IPS DF 6.9 (cell line): ENCODE results near the gene PPTC7.
"Not testable (repeated sequence)": the region's sequence is repeated elsewhere in the genome, so short reads cannot be mapped to it uniquely, and the experiment has no call there.

Experiments used
- DNase-seq: peaks from one replicate; pipeline ENCODE4 v3.0.0-alpha.2; 2013; ENCODE audit warnings: low read depth, low spot score
- H3K27ac ChIP-seq: one replicate; pipeline ENCODE4 v1.5.1; 2013; ENCODE audit warnings: low read length, control low read depth
- H3K27me3 ChIP-seq: 2 replicates; pipeline ENCODE4 v1.6.1; 2013; ENCODE audit warnings: mild to moderate bottlenecking, low read length; ENCODE audit not compliant: control insufficient read depth, insufficient read depth
- H3K36me3 ChIP-seq: 2 replicates; pipeline ENCODE4 v1.6.1; 2013; ENCODE audit warnings: low read length; ENCODE audit not compliant: control insufficient read depth, insufficient read depth
- H3K4me1 ChIP-seq: 2 replicates; pipeline ENCODE4 v1.6.1; 2013; ENCODE audit warnings: low read length; ENCODE audit not compliant: control insufficient read depth, insufficient read depth
- H3K4me3 ChIP-seq: 2 replicates; pipeline ENCODE4 v1.5.1; 2013; ENCODE audit warnings: mild to moderate bottlenecking, low read length
- H3K9me3 ChIP-seq: 2 replicates; pipeline ENCODE4 v1.6.1; 2013; ENCODE audit warnings: low read length, inconsistent platforms; ENCODE audit not compliant: control insufficient read depth, insufficient read depth
- WGBS: extraction: QIAGEN DNeasy Blood & Tissue Kit; methylation state at CpG from one replicate; pipeline ENCODE4 v1.1.7; 2013; ENCODE audit warnings: mixed read lengths, missing lambda C conversion rate; ENCODE audit not compliant: insufficient read length, insufficient coverage; 5-methylcytosine and 5-hydroxymethylcytosine counted together

The PPTC7 gene

DNA sequence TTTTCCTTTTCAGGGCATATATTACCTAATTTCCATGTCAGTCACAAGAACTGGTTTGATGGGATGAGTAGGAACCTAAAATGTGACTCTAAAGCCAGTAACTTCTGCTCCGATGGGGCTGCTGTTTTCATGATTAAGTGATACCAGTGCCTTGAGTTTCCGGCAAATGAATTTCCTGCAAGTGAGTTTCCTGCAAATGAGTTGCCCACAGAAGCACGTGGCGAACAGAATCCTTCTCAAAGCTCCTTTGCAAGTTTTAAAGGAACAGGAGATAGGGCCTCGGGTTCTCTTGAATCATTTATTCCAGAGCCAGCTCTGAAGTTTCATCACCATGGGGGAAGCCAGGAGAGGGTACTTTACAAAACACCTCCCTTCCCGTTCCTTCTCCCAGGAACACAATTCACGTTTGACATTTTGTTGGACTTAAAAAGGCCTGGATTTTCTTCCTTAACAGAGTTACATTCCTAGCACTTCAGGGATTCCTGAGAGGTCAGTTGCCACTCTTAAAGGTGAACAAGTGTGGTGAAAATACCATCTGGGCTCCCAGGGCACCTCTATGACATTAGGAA lies 2.2 kb upstream of the PPTC7 start:
- no peak overlapping the region for H3K4me3 ChIP-seq
- no peaks in the 10 kb centered on the region for H3K9me3 ChIP-seq
- no peaks in the 10 kb centered on the region for H3K27me3 ChIP-seq
- DNase-seq, result no peak
- no peaks in the 10 kb centered on the region for H3K36me3 ChIP-seq
- H3K4me1 ChIP-seq, result no peaks in the 10 kb centered on the region
- H3K27ac ChIP-seq, result no peak overlapping the region
- WGBS, result no CpG with 5 or more reads among the region's 7 CpGs

DNA sequence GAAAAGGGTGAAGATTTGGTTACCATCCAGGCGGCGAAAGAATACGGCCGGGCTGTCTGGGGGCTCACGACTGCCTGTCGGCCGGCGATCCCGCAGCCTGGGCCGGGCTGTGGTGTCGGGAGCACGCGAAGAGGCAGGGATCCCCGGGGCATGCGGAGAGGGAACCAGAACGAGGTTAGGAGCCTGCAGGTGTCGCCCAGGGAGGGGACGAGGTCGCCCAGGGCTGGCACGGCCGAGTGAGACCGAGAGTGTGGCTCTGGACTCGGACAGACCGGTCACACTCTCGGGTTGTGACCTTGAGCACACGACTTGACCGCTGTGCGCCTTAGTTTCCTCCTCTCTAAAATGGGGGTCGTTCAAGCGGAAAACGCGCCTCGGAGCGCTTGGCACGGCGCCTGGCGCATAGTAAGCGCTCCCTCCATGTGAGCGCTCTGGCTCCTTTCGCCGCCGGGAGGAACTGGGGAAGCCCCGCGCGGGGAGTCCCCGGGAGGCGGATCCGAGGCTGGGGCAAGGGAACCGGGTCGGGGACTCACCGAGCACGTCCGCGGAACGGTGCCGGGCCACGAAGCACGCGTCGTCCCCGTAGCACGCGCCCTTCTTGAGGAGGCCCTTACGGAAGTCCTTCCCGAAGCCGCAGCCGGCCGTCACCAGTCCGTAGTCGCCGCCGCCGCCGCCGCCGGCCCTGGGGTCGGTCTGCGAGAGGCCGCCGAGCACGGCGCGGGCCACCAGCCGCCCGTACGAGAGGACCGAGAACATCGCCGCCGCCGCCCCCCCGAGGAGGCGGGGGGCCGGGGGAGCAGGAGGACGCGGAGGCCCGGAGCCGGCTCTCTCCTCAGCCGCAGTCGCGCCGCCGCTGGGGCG lies 612 bp downstream of the PPTC7 start:
- DNase-seq, result no peak
- Histone ChIP-seq H3K4me1 (peaks cover 6% of the 10 kb centered on the region), H3K9me3 (no peaks in the 10 kb centered on the region), H3K4me3 (peak overlapping the region; percentile 85), H3K27me3 (no peaks in the 10 kb centered on the region), H3K36me3 (no peaks in the 10 kb centered on the region), H3K27ac (no peak overlapping the region)
- no CpG with 5 or more reads among the region's 104 CpGs for WGBS

DNA sequence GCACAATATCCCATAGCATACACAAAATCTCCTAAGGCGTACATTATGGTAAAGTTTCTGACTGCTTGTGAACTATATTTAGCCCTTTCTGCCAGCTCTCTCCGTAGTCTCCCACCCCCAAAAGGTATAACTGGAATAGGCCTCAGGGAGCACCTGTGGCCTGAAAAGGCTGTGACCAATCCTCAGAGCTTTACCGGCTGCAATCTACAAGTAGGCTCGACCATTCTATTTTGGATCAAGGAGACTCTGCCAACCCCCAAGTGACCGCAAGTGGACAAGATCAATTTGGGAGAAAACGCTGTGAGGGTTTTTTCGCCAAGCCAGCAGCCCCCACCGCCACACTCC lies 1.2 kb downstream of the PPTC7 start:
- WGBS, result no CpG with 5 or more reads among the region's 8 CpGs
- no peak for DNase-seq
- Histone ChIP-seq H3K4me3 (peak overlapping the region; percentile 85), H3K4me1 (peaks cover 6% of the 10 kb centered on the region), H3K27ac (no peak overlapping the region), H3K36me3 (no peaks in the 10 kb centered on the region), H3K9me3 (no peaks in the 10 kb centered on the region), H3K27me3 (no peaks in the 10 kb centered on the region)

DNA sequence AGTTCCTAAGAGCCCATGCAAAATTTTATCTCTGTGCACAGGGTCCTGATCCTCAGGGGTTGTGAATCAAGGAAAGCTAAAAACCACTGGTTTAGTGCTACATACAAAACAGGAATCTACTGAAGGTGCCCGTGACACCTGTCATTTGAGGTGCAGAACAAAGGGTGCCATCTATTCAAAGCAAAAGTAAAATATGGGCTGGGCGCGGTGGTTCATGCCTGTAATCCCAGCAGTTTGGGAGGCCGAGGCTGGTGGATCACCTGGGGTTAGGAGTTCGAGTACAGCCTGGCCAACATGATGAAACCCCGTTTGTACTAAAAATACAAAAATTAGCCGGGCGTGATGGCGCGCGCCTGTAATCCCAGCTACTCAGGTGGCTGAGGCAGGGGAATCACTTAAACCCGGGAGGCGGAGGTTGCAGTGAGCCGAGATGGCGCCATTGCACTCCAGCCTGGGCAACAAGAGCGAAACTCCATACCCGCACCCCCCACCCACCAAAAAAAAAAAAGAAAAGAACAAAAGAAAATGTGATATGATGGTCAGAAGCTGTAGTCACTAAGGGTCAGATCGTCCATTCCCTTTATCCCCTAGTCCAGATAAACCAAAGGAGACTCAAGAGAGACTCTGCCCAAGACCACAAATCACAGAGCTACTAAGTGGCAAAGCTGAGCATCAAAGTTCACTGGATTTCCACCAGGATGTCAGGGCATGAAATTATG lies 3.4 kb downstream of the PPTC7 start:
- H3K9me3 ChIP-seq, result no peaks in the 10 kb centered on the region
- peaks cover 6% of the 10 kb centered on the region for H3K4me1 ChIP-seq
- no peak for DNase-seq
- H3K36me3 ChIP-seq, result no peaks in the 10 kb centered on the region
- H3K27ac ChIP-seq, result no peak overlapping the region
- no peaks in the 10 kb centered on the region for H3K27me3 ChIP-seq
- no CpG with 5 or more reads among the region's 18 CpGs for WGBS
- H3K4me3 ChIP-seq, result no peak overlapping the region

DNA sequence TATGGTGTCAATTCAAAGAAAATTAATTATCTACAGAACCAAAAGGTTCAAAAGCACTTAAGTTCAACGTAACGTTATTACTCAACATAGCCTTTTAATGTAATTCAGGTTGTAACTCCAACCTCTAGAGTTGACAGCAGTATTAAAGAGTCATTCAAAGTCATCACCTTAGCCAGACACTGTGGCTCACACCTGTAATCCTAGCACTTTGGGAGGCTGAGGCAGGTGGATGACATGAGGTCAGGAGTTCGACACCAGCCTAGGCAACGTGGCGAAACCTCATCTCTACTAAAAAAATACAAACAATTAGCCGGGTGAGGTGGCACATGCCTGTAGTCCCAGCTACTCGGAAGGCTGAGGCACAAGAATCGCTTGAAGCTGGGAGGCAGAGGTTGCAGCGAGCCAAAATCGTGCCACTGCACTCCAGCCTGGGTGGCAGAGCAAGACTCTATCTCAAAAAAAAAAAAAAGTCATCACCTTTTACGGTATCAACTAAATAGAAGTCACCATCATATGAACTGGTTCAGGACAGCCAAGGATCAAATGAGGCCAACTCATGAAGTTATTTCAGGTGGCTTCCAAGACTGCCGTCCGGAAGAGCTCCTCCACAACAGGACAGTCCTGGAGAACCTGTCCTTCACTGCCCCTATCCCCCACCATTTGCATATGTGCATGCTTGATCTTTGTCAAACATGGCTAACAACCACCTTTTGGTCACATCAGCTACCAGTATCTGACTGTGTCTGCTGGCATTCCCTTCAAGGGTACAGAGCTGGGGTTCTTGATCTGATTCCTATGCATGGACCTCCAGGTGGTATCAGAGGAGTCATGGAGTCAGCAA lies 4.2 kb downstream of the PPTC7 start:
- H3K4me3 ChIP-seq, result no peak overlapping the region
- no peak overlapping the region for H3K27ac ChIP-seq
- H3K9me3 ChIP-seq, result no peaks in the 10 kb centered on the region
- WGBS, result no CpG with 5 or more reads among the region's 13 CpGs
- H3K27me3 ChIP-seq, result no peaks in the 10 kb centered on the region
- H3K36me3 ChIP-seq, result no peaks in the 10 kb centered on the region
- H3K4me1 ChIP-seq, result peaks cover 6% of the 10 kb centered on the region
- no peak for DNase-seq

DNA sequence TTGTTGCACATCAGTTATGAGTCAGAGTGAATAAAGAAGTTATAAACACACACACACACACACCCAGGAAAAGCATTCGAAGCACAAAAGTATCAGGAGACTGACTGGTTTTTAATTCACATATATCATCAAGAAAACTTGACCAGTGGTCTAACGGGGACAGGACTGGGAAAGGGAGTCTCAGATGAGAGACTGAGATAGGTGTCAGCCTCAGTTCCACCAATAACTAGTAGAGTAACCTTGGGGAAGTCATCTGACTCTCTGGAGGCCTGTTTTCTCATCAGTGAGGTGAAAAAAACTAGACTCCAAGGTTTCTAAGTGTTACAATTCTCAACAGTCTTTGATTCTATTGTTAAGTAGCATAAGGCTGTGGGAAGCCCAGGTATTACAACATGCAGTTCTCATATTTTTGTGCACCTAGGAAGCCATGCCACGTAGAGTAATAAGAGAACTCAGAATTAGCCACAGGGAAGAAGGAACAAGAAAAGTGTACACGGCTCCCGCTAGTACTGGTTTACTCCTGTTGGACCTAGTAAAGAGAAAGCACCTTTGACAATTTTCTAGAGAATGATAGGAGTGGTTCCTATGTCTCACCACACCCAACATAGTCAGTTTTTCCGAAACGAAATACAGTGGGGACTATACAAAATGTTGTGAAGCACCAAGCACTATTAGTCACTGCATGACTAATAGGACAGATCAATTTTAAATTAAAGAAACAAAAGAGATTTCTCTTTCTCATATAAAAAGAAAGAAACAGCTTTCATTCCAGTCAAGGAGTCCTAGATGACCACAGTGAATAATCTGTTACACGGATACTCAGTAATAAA lies 5.0 kb downstream of the PPTC7 start:
- Histone ChIP-seq H3K4me3 (no peak overlapping the region), H3K36me3 (no peaks in the 10 kb centered on the region), H3K27ac (no peak overlapping the region), H3K9me3 (no peaks in the 10 kb centered on the region), H3K4me1 (peaks cover 6% of the 10 kb centered on the region), H3K27me3 (no peaks in the 10 kb centered on the region)
- no CpG with 5 or more reads among the region's 8 CpGs for whole genome bisulfite sequencing
- no peak for DNase-seq

DNA sequence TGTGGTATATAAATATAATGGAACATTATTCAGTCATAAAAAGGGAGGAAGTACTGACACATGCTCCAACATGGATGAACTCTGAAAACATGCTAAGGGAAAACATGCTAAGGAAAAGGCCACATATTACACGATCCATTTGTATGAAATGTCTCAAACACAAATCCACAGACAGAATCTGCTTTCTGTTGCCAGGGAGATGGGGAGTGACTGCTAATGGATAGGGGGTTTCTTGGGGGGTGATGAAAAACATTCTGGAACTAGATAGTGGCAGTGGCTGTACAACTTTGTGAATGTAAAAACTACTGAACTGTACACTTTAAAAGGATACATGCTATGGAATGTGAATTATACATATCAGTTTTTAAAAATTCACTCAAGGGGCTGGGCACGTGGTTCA lies 6.6 kb downstream of the PPTC7 start:
- Histone ChIP-seq H3K9me3 (no peaks in the 10 kb centered on the region), H3K27ac (no peak overlapping the region), H3K27me3 (no peaks in the 10 kb centered on the region), H3K4me3 (no peak overlapping the region), H3K36me3 (no peaks in the 10 kb centered on the region), H3K4me1 (peaks cover 6% of the 10 kb centered on the region)
- no peak for DNase-seq
- no CpG with 5 or more reads among the region's 2 CpGs for WGBS

DNA sequence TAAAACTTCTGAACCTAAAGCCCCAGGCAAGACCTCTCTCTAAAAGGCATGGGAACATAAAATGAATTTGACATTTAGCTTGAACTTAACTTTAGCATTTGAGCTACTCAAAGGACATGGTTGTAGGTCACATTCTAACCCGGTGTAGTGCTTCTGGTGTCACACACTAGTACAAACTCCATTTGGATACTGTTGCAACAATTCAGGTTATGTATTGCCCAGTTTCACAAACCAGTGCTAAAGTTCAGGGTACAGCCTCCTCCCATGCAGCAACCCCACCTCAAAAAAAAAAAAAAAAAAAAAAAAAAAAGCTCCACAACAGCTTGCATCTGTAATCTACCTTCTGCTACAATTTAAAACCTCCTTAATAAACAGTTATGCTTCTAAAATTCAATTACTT lies 7.8 kb downstream of the PPTC7 start:
- Histone ChIP-seq H3K36me3 (no peaks in the 10 kb centered on the region), H3K4me1 (peaks cover 6% of the 10 kb centered on the region), H3K4me3 (no peak overlapping the region), H3K27me3 (no peaks in the 10 kb centered on the region), H3K9me3 (no peaks in the 10 kb centered on the region), H3K27ac (no peak overlapping the region)
- no peak for DNase-seq
- no CpG with 5 or more reads among the region's 1 CpG for WGBS

DNA sequence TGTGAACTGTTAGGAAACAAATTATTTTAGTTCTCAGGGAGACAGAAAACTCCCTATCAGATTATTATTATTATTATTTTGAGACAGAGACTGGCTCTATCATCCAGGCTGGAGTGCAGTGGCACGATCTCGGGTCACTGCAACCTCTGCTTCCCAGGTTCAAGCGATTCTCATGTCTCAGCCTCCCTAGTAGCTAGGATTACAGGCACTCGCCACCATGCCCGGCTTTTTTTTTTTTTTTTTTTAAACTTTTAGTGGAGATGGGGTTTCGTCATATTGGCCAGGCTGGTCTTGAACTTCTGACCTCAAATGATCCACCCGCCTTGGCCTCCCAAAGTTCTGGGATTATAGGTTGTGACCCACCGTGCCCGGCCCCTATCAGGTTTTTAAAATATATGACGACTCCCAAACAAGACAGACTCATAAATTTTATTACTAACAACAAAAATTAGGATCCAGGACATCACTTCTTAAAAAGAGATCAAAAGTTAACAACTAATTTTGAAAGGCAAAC lies 8.3 kb downstream of the PPTC7 start:
- not testable (repeated sequence) for H3K36me3 ChIP-seq, H3K9me3 ChIP-seq, H3K4me3 ChIP-seq, H3K4me1 ChIP-seq, DNase-seq, H3K27ac ChIP-seq, H3K27me3 ChIP-seq
- WGBS, result no CpG with 5 or more reads among the region's 10 CpGs
